CD8-positive, alpha-beta memory T cell (primary cell): ENCODE data around the gene TMEM132D. TPM values are rescaled to one million over a fixed set of nuclear protein-coding genes. Genes with fewer than 3 reads are reported as not detected.

Experiments used
- CTCF ChIA-PET: fragments of 350-600 bp; sonication (Branson Sonifier 250); formaldehyde crosslinking; loops from one replicate; lab custom pipeline; 2021; ENCODE audit warnings: antibody characterized with exemption; lab: Charles Lee
- POLR2A ChIA-PET: fragments of 350-600 bp; sonication (Branson Sonifier 250); formaldehyde crosslinking; loops from one replicate; lab custom pipeline; 2021; ENCODE audit warnings: antibody characterized with exemption; lab: Charles Lee
- DNase-seq, 5 donors: peaks; one replicate each; pipeline versions ENCODE4 v3.0.0 to v3.0.0-alpha.2; 2020 to 2022; ENCODE audit warnings: mixed read lengths in 1 of 5
- H3K27ac ChIP-seq: one replicate; pipeline ENCODE4 v1.7.0; 2013; ENCODE audit warnings: low read depth, mild to moderate bottlenecking, low read length, moderate library complexity
- H3K27me3 ChIP-seq: 2 replicates; pipeline ENCODE4 v1.7.0; 2013; ENCODE audit warnings: low read length, mild to moderate bottlenecking; ENCODE audit not compliant: insufficient read depth, poor library complexity, severe bottlenecking
- H3K36me3 ChIP-seq: 2 replicates; pipeline ENCODE4 v1.7.0; 2013; ENCODE audit warnings: mild to moderate bottlenecking, low read length, moderate library complexity; ENCODE audit not compliant: insufficient read depth
- H3K4me1 ChIP-seq: 2 replicates; pipeline ENCODE4 v1.7.0; 2013; ENCODE audit warnings: mild to moderate bottlenecking, low read length, moderate library complexity; ENCODE audit not compliant: insufficient read depth
- H3K4me3 ChIP-seq: 2 replicates; pipeline ENCODE4 v1.7.0; 2013; ENCODE audit warnings: mild to moderate bottlenecking, low read length
- H3K9me3 ChIP-seq: 2 replicates; pipeline ENCODE4 v1.7.0; 2013; ENCODE audit warnings: mild to moderate bottlenecking, low read length
- H3K27ac Mint-ChIP-seq, 8 donors: one replicate each; pipeline ENCODE4 v1.8.0; 2020 to 2021; ENCODE audit warnings: mixed read lengths in 8 of 8, mild to moderate bottlenecking in 6 of 8, inconsistent platforms in 3 of 8, moderate library complexity in 3 of 8
- H3K27me3 Mint-ChIP-seq, 2 donors: one replicate each; pipeline ENCODE4 v1.8.0; 2020 to 2021; ENCODE audit warnings: mixed read lengths in 2 of 2, mild to moderate bottlenecking in 1 of 2, moderate library complexity in 1 of 2
- H3K36me3 Mint-ChIP-seq, 3 donors: one replicate each; pipeline ENCODE4 v1.8.0; 2020 to 2021; ENCODE audit warnings: mixed read lengths in 3 of 3, inconsistent platforms in 1 of 3, mild to moderate bottlenecking in 1 of 3
- H3K4me1 Mint-ChIP-seq, 3 donors: one replicate each; pipeline ENCODE4 v1.8.0; 2020 to 2021; ENCODE audit warnings: mixed read lengths in 3 of 3, inconsistent platforms in 1 of 3, mild to moderate bottlenecking in 1 of 3
- H3K4me3 Mint-ChIP-seq, 7 donors: one replicate each; pipeline ENCODE4 v1.8.0; 2020 to 2021; ENCODE audit warnings: mixed read lengths in 7 of 7, mild to moderate bottlenecking in 6 of 7, moderate library complexity in 4 of 7, inconsistent platforms in 2 of 7
- H3K9me3 Mint-ChIP-seq, 5 donors: one replicate each; pipeline ENCODE4 v1.8.0; 2020 to 2022; ENCODE audit warnings: mixed read lengths in 5 of 5, mild to moderate bottlenecking in 3 of 5, moderate library complexity in 2 of 5, inconsistent platforms in 1 of 5
- polyA plus RNA-seq: library from polyadenylated mRNA; unstranded; fragments of 300-500 nt; fragmentation: Illumina TruSeq; gene quantifications from one replicate; pipeline ENCODE4 v1.2.3, GENCODE V29; 2021
- total RNA-seq, 2 experiments: library from RNA; stranded (reverse); gene quantifications; one replicate each; pipeline ENCODE4 v1.2.3, GENCODE V29; 2021

The TMEM132D gene
- total and polyA plus RNA-seq, 3 experiments from 2014 or later, result not detected

- Mint-ChIP-seq H3K27me3 (peaks cover 0 to 2% of the 10 kb centered on the region in 2 donors), H3K36me3 (peaks cover 0 to 2% (median 0%) of the 10 kb centered on the region in 3 donors), H3K4me1 (no peaks in the 10 kb centered on the region), H3K4me3 (no peak overlapping the region), H3K9me3 (peaks cover 0 to 6% (median 4%) of the 10 kb centered on the region in 5 donors), H3K27ac (no peak overlapping the region)
- Histone ChIP-seq H3K9me3 (no peaks in the 10 kb centered on the region), H3K4me3 (no peak overlapping the region), H3K27ac (no peak overlapping the region), H3K36me3 (no peaks in the 10 kb centered on the region), H3K4me1 (no peaks in the 10 kb centered on the region), H3K27me3 (no peaks in the 10 kb centered on the region)
- CTCF ChIA-PET, result no interaction called here
- no peak for DNase-seq
- POLR2A ChIA-PET, result no interaction called here
Observed at GRCh38 chr12:129772501-129773493, 131.0 kb downstream of the TMEM132D start.

DNA sequence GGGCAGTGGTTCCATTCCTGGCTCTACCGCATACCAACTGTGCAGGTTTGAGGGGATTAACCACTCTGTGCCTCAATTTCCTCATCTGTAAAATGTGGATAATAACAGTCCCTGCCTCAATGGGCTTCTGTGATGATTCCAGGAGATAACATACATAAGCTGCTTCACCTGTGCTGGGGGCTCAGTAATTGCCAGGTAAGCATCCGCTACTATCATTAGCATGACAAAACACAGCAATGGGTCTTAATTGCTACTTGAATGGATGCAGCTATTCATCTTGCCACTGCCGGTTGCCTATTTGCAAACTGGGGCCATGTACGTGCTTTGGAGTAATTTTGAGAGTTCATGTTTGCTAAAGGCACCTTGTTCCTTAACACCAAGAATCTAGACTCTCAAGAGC is 132.6 kb downstream of the TMEM132D start:
- CTCF ChIA-PET, result no interaction called here

GRCh38 chr12:129765719-129766118 is 138.1 kb downstream of the TMEM132D start:
- H3K4me1 Mint-ChIP-seq, result no peaks in the 10 kb centered on the region
- peaks cover 3 to 10% (median 9%) of the 10 kb centered on the region in 5 donors for H3K9me3 Mint-ChIP-seq
- DNase-seq, result no peak
- H3K4me3 ChIP-seq, result no peak overlapping the region
- no peaks in the 10 kb centered on the region for H3K27me3 Mint-ChIP-seq
- no peaks in the 10 kb centered on the region for H3K4me1 ChIP-seq
- H3K27me3 ChIP-seq, result no peaks in the 10 kb centered on the region
- peaks cover 0 to 4% (median 0%) of the 10 kb centered on the region in 3 donors for H3K36me3 Mint-ChIP-seq
- no peak overlapping the region for H3K27ac ChIP-seq
- H3K36me3 ChIP-seq, result no peaks in the 10 kb centered on the region
- no peak overlapping the region for H3K27ac Mint-ChIP-seq
- ChIA-PET POLR2A (no interaction called here), CTCF (no interaction called here)
- no peak overlapping the region for H3K4me3 Mint-ChIP-seq
- no peaks in the 10 kb centered on the region for H3K9me3 ChIP-seq

More for the DNA sequence above, 132.6 kb downstream of the TMEM132D start:
- H3K4me3 ChIP-seq, result no peak overlapping the region
- no peak for DNase-seq
- POLR2A ChIA-PET, result no interaction called here
- no peaks in the 10 kb centered on the region for H3K9me3 ChIP-seq
- H3K27me3 ChIP-seq, result no peaks in the 10 kb centered on the region
- no peak overlapping the region for H3K27ac Mint-ChIP-seq
- peaks cover 0 to 2% of the 10 kb centered on the region in 2 donors for H3K27me3 Mint-ChIP-seq
- no peak overlapping the region for H3K27ac ChIP-seq
- H3K4me3 Mint-ChIP-seq, result no peak overlapping the region
- H3K36me3 ChIP-seq, result no peaks in the 10 kb centered on the region
- H3K36me3 Mint-ChIP-seq, result peaks cover 0 to 4% (median 0%) of the 10 kb centered on the region in 3 donors
- no peaks in the 10 kb centered on the region for H3K4me1 ChIP-seq
- peaks cover 2 to 12% (median 7%) of the 10 kb centered on the region in 5 donors for H3K9me3 Mint-ChIP-seq
- H3K4me1 Mint-ChIP-seq, result no peaks in the 10 kb centered on the region

GRCh38 chr12:129762436-129762835 is 141.4 kb downstream of the TMEM132D start:
- no peaks in the 10 kb centered on the region for H3K36me3 ChIP-seq
- H3K27ac Mint-ChIP-seq, result no peak overlapping the region
- DNase-seq, result no peak
- ChIA-PET POLR2A (no interaction called here), CTCF (no interaction called here)
- peaks cover 3 to 10% (median 5%) of the 10 kb centered on the region in 5 donors for H3K9me3 Mint-ChIP-seq
- H3K4me1 Mint-ChIP-seq, result no peaks in the 10 kb centered on the region
- no peaks in the 10 kb centered on the region for H3K27me3 Mint-ChIP-seq
- no peaks in the 10 kb centered on the region for H3K4me1 ChIP-seq
- H3K9me3 ChIP-seq, result no peaks in the 10 kb centered on the region
- H3K27ac ChIP-seq, result no peak overlapping the region
- H3K27me3 ChIP-seq, result no peaks in the 10 kb centered on the region
- H3K4me3 Mint-ChIP-seq, result no peak overlapping the region
- H3K36me3 Mint-ChIP-seq, result no peaks in the 10 kb centered on the region
- H3K4me3 ChIP-seq, result no peak overlapping the region

- no peaks in the 10 kb centered on the region for H3K27me3 Mint-ChIP-seq
- Histone ChIP-seq H3K4me3 (no peak overlapping the region), H3K27ac (no peak overlapping the region), H3K36me3 (no peaks in the 10 kb centered on the region), H3K9me3 (no peaks in the 10 kb centered on the region), H3K27me3 (no peaks in the 10 kb centered on the region), H3K4me1 (no peaks in the 10 kb centered on the region)
- DNase-seq, result no peak
- no peak overlapping the region for H3K4me3 Mint-ChIP-seq
- peaks cover 0 to 12% (median 0%) of the 10 kb centered on the region in 5 donors for H3K9me3 Mint-ChIP-seq
- H3K36me3 Mint-ChIP-seq, result no peaks in the 10 kb centered on the region
- no peak overlapping the region for H3K27ac Mint-ChIP-seq
- ChIA-PET CTCF (no interaction called here), POLR2A (no interaction called here)
- H3K4me1 Mint-ChIP-seq, result no peaks in the 10 kb centered on the region
Observed at GRCh38 chr12:129753586-129753985, 150.2 kb downstream of the TMEM132D start.

GRCh38 chr12:129750421-129750820 is 153.4 kb downstream of the TMEM132D start:
- no peaks in the 10 kb centered on the region for H3K27me3 Mint-ChIP-seq
- POLR2A ChIA-PET, result no interaction called here
- H3K4me1 Mint-ChIP-seq, result no peaks in the 10 kb centered on the region

GRCh38 chr12:129746318-129746717 is 157.5 kb downstream of the TMEM132D start:
- H3K4me1 Mint-ChIP-seq, result no peaks in the 10 kb centered on the region
- CTCF ChIA-PET, result no interaction called here
- H3K27me3 Mint-ChIP-seq, result no peaks in the 10 kb centered on the region
- no peaks in the 10 kb centered on the region for H3K36me3 Mint-ChIP-seq
- Histone ChIP-seq H3K36me3 (no peaks in the 10 kb centered on the region), H3K4me3 (no peak overlapping the region), H3K4me1 (no peaks in the 10 kb centered on the region), H3K27me3 (no peaks in the 10 kb centered on the region), H3K27ac (no peak overlapping the region), H3K9me3 (no peaks in the 10 kb centered on the region)
- POLR2A ChIA-PET, result no interaction called here
- no peak overlapping the region for H3K4me3 Mint-ChIP-seq
- peaks cover 0 to 5% (median 0%) of the 10 kb centered on the region in 5 donors for H3K9me3 Mint-ChIP-seq
- no peak for DNase-seq
- no peak overlapping the region for H3K27ac Mint-ChIP-seq

More at GRCh38 chr12:129750421-129750820, 153.4 kb downstream of the TMEM132D start:
- Mint-ChIP-seq H3K9me3 (peaks cover 0 to 12% (median 0%) of the 10 kb centered on the region in 5 donors), H3K27ac (no peak overlapping the region), H3K4me3 (no peak overlapping the region), H3K36me3 (no peaks in the 10 kb centered on the region)
- Histone ChIP-seq H3K9me3 (no peaks in the 10 kb centered on the region), H3K27me3 (no peaks in the 10 kb centered on the region), H3K36me3 (no peaks in the 10 kb centered on the region), H3K4me3 (no peak overlapping the region), H3K4me1 (no peaks in the 10 kb centered on the region), H3K27ac (no peak overlapping the region)
- CTCF ChIA-PET, result no interaction called here
- no peak for DNase-seq

DNA sequence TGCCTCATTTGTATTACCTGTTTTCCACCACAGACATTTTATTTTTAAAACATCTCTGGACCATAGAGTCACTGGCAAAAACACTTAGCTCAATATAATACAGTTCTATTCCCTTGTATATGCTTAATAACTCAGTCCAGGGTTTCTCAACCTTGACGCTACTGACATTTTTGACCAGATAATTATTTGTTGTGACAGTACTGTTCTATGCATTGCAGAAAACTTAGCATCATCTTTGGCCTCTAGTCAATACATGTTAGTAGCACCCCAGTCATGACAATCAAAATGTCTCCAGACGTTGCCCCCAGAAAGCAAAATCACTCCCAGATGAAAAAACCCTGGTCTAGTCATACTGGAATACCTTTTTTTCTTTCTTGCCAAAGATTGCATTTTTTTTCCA is 174.7 kb downstream of the TMEM132D start:
- POLR2A ChIA-PET, result no interaction called here

More for the DNA sequence above, 174.7 kb downstream of the TMEM132D start:
- no peak overlapping the region for H3K4me3 ChIP-seq
- no peak overlapping the region for H3K4me3 Mint-ChIP-seq
- H3K27ac Mint-ChIP-seq, result no peak overlapping the region
- CTCF ChIA-PET, result no interaction called here
- no peak for DNase-seq
- peaks cover 0 to 8% (median 5%) of the 10 kb centered on the region in 5 donors for H3K9me3 Mint-ChIP-seq
- peaks cover 0 to 1% of the 10 kb centered on the region in 2 donors for H3K27me3 Mint-ChIP-seq
- no peaks in the 10 kb centered on the region for H3K36me3 ChIP-seq
- no peaks in the 10 kb centered on the region for H3K9me3 ChIP-seq
- H3K4me1 ChIP-seq, result no peaks in the 10 kb centered on the region
- H3K4me1 Mint-ChIP-seq, result no peaks in the 10 kb centered on the region
- peaks cover 0 to 4% (median 0%) of the 10 kb centered on the region in 3 donors for H3K36me3 Mint-ChIP-seq
- no peak overlapping the region for H3K27ac ChIP-seq
- no peaks in the 10 kb centered on the region for H3K27me3 ChIP-seq
